Ammon's horn (tissue), 1 donor: Measurements from ENCODE around the gene BCAR3.

Source experiments
- DNase-seq: peaks from one replicate; pipeline ENCODE4 v3.0.0-alpha.2; 2016; ENCODE audit warnings: low spot score

BCAR3 gene

DNA sequence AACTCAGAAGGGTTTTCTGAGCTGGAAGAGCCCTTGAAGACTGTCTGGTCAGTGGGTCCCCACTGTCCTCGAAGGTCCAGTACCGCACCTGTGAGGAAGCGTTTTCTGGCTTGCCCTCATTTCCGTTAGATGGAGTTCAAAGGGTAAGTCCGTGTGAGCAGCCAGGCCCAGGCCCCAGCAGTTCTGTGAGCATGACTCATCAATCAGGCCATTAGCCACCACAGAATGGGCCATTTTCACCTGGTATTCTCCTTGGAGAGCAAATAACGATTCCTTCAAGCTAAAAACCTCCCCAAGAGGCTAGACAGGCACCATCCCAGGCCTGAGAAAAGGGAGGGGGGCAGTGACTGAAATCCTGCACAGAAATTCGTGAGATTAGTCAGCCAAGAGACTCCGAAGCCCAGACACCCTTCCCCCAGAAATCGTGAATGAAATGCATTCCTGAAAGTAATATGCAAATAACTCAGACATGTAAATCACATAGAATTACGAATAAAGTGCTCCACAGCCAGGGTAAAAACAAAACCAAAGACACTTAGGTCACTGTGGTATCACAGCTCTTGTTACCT lies 66.0 kb downstream of the BCAR3 start:
- DNase-seq = no peak

DNA sequence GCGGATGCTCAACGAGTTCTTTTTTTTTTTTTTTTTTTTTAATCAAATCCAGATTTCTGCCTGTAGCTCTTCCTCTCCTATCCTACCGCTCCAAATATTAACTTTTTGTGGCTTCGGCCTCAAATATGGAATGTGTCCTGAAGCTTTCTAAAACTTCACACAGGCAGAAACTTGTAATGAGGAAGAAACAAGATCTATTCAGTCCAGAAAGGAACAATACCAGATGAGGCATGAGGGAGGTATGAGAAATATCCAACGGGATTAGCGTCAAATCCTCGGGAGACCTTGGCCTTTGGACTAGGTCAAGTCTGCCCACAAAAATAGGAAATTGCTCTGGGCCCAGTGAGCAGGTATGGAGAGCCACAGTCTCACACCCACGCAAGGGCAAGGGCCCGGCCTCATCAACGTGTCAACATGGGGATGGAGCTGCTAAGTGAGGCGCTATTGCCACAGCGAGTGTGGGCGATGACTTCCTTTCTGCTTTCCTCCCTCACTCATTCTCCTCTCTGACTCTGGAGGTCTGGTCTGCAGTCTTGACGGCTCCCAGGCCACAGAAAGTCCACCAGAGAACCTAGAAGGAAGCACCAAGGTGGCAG lies 66.6 kb downstream of the BCAR3 start:
- no peak for DNase-seq

DNA sequence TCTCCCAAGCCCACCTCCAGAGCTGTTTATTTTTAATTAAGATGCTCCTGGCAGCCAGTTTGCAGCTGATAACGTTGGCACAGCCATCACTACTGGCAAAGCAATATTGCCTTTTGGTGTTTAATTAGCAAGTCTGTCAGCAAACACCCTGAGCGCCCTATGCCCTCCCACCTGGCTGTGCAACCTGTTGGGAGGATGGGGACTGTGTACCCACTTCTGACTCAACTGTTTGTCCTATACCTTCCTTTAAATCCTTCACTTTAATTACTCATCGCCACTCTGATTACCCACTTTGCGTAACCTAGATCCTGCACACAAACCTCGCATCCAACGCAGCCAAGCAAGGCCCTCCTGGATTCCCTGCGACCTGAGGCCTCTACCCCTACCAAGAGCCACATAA lies 67.1 kb downstream of the BCAR3 start:
- DNase-seq = no peak

DNA sequence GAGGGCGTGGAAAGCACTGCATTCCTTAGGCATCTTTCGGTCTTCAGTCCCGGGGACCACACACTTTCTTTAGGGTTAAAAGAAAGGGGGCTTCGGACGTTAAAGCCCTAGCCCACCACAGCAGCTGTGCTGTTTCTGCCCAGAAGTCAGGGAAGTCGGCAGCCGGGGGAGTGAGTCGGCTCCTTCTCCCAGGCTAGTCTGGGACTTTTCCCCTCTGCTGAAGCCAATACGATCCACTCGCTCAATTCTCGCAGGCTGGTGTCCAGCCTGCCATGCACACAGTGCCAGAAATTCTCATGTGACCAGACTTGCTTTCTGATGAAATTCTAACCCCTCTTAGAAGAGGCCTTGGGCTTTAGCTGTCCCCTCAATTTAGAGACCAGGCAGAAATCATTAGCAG lies 67.7 kb downstream of the BCAR3 start:
- DNase-seq = peak; percentile 54

DNA sequence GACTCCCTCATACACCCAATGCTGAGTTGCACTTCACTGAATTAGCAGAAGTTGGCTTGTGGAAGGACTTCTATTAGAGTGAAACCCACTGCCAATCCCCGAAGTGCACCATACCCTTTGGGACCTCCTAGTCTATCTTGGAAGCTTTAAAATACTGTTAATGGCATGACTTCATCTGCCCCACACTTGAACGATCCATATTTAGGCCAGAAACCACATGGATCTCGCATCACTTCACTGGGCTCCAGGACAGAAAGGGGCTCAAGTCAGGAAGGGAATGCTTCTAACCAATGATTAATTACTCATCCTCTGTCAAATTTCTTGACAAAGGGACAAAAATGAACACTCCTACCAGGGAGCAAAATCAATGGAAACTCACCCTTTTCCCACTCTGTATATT lies 69.1 kb downstream of the BCAR3 start:
- DNase-seq = no peak

DNA sequence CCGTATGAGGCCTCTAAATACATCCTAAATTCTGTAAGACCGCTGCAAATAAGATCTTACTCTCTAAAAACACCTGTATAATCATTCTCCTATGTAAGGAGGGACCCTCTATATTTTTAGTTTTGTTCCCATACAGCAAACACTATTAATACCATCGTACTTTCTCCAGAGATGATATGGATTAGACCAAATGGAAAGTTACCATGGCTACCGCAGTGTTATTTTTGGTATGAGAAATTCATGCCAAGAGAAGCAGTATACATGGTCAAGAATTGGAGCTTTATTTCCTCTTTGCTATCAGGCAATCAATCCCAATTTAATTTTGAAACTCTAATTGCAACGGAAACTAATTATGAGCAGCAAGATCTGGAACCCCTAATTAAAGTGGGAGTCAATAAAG lies 70.0 kb downstream of the BCAR3 start:
- no peak for DNase-seq

DNA sequence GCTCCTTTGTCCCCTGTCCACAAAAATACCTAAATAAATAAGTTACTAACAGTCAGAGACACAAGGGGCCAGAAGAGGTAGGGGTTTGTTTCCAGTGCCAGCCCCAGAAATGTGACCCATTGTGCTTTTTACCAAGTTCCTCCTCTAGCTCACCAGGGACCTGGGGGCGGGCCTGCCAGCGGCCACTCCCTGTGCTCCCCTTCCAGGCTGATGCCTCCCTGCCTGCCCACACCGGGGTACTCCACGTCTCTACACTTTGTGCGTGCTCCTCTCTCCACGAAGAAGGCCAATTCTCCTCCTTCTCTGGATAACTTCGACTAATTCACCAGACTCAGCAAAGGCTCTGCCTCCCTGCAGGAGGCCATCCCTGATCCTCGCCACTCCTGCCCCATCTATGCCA lies 72.1 kb downstream of the BCAR3 start:
- DNase-seq = no peak

DNA sequence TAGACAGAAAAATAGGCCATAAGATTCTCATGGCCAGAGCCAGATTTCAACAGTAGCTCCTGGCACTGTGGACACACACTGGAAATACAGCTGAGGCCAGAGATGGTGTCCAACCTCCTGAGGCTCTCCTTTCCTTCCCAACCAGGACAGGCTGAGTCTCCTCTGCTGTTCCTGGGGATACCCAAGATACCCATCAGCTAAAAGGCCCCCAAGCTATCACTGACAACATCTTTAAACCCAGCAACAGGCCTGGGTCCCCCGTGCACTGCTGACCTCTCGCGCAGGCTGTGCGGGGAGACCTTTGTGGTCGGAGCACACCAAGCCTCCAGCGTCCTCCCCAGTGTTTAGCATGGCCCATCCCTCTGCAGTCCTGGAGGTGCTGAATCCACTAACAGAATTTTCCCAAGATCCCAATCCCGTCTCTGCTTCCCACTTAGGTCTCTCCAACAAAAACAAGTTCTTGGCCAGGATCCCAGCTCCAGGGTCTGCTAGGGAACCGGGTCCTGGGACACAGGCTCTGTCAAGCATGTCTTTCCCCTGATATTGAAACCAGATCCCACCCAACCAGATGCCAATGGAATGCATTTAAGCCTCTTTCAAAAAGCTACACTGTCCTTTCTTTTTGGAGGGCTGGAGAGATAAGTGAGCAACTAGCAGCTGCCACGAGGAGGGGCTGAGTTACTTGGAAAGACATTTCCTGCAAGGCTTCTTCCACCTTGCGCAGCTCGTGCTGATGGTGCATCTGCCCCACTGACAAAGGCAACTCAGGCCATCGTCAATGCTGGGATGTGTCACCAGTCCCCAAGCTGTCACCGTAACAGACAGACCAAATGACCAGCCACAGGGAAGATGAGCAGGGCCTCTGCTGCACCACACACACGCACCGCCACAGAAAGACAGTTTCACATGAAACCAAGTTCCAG lies 73.2 kb downstream of the BCAR3 start:
- DNase-seq = no peak

DNA sequence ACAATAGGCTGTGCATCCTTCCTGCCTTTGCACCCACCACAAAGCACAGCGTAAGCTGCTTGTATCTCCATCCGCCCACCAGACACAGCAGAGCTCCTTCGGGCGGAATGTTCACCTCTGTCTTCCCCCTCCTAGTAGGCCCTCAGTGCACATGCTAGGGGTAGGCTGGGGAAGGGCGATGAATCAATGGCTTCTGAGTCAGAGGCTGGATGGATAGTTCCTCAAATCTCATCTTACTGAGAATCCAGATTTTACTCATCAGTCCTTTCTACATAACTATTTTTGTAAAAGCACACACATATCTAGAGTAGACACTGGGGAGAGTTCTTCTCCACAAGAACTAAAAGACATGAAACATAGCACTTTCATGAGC lies 73.8 kb downstream of the BCAR3 start:
- no peak for DNase-seq

DNA sequence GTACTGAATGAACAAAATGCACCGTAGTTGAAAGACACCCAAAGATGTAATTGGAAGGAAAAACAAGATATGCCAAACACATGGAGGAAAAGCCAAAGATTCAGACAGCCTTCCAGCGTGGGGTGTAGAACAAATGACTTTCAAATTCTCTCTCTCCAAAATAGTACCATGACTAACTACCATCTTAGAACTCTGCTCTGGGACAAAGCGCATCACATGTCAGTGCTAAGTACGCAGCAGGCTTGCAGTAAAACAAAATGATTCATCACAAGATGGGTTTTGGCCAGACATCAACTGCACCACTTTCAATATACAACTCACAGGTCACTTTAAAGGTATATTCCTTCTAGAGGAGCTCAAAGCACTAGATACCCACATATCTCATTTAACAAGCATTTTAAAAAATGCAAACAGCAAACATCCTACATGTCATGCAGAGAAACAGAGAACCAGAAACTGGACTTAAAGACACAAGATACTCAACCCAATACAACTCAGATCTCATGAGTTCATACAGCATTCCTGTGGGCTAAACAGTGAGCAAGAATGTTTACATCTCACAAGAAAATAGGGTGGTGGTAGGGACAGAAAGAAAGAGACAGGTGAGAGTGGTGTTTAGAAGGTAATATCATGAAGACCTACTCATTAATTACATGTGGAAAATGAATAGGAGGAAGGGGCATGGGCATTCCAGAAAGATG lies 75.7 kb downstream of the BCAR3 start:
- peak; percentile 37 for DNase-seq

DNA sequence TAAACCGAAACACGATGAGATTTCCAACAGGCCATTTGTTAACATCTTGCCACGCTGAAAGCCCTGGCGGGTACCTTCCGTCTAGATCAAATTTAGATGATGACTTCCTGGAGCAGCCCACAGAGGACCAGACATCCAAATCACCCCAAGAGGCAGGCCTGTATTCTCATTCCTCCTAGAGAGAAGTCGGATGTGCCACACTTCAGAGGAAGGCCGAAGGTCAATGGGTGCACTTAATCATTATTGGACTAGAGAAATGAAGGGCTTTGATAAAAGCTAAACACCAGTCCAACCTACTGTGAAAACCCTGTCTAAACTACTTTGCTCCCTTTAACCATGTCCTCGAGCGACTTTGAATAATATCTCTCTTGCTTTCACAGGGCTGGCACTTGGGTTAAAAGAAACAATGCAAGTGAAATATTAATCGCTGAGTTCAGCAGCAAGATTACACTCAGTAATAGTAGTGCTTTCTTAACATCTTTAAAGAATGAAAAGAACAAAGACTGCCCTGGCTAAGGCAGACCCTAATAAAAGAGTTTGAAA lies 76.5 kb downstream of the BCAR3 start:
- DNase-seq = no peak

DNA sequence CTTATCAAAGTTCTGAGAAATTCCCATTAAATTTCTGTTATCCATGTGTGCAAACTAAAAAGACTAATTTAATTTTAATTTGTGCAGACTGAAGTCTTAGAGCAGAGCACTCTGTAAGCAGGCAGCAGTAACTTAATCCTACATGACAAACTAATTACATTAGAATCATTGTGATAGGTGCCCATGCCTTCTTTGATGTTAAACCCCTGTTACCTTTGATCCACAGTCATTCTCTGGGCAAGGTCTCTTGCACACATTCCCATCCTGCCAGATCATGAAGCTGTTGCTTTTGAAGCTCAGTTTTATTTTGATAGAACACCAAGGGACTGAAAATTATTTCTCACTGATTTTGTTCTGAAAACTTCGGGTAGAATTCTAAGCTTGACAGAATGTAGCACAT lies 77.2 kb downstream of the BCAR3 start:
- DNase-seq = no peak

DNA sequence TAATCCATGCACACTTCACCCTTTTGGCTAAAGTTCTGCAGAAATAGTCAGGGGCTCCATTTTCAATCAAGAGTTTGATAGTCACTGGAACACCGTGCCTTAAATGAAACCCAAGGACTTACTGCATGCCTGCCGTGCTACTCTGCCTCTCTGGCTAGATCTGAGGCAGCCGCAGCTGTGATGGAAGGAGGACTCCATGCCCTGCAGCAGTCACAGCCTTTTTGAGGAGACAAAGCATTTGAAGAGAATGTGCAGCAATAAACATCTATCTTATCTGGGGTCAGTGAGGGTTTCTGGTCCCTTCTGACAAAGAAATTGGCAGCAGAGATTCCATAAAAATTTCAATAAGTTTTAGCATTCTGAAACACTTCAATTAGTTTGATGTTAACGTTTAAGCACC lies 78.0 kb downstream of the BCAR3 start:
- DNase-seq = no peak

DNA sequence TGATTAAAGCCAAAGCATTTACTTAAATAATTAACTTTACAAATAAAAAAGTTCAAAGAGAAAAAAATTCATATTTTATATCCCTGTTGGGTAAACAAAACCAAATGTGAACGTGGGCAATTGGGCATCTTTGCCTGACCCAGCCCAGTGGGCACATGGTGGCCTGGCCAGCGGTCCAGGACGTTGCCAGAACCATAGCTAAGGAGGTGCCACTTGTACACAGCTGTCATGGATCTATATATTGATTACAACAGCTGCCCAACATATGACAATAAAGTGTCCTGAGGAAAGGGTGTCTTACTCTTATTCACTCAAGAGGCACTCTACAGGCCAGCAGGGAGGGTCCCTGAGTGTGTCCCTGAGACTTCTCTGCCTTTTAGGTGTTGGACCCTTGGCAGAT lies 78.5 kb downstream of the BCAR3 start:
- DNase-seq = no peak

DNA sequence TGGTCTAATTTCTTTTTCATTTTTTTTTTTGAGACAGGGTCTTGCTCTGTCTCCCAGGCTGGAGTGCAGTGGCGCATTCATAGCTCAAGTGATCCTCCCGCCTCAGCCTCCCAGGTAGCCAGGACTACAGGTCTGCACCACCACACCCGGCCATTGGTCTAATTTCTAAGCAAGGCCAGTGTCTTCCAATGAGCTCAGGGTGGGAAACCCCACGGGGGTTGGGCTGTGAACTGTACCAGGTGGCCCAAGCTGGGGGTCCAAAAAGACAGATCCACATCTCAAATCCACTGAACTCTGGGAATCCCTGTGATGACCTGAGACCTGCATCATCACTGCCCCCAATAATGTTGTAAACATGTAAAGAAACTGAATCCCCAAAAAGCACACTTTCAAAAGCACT lies 79.5 kb downstream of the BCAR3 start:
- DNase-seq = no peak

DNA sequence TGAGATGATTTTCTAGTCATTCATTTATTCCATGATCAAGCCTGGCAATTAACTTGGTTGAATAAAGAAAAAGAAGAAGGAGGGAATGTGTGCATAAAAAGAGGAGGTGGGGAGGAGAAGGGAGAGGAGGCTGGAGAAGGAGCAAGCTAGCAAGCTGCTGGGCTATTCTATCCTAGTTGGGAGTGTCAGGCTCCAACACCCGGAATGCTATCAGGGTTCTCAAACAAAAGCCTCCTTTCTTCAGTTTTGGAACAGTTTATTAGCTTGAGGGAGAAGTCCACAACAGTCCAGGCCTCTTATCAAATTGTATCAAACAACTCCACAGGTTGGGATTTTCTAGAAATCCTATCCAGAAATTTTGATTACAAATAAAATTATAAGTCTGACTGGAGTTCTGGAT lies 80.0 kb downstream of the BCAR3 start:
- DNase-seq = no peak

DNA sequence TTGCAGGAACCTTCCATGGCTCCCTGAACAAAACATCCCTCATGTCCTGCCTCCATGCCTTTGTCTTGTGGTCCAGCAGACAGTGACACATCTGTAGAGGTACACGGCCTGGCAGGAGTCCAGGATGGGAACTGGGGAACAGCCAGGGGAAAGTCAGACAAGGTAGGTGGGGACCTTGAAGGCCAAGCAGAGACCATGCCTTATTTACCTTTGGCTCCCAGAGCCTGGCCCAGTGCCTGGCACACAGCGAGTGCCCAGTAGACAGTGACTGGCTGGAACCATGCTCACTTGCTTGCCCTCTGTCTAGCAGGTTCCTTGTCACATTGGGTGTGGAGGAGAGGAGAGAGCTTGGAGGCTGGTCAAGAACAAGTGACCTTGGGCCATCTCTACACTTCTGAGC lies 81.0 kb downstream of the BCAR3 start:
- DNase-seq = no peak

DNA sequence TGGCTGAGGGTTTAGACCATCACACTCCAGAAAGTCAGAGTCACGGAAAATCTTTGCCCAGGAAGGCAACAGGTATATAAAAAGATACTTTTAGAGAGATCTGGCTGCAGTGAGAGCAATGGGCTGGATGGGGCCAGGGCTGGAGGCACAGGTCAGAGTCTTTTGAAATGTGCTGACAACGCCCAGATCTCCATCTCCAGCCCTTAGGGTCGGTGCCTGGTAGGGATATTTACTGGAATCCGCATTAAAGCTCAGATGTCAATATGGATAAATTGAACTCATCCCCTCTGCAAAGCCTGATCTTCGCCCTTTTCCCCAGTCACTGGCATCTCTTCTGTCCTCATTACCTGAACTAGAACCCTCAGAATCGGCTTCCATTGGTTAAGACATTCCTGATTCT lies 82.2 kb downstream of the BCAR3 start:
- DNase-seq = no peak

DNA sequence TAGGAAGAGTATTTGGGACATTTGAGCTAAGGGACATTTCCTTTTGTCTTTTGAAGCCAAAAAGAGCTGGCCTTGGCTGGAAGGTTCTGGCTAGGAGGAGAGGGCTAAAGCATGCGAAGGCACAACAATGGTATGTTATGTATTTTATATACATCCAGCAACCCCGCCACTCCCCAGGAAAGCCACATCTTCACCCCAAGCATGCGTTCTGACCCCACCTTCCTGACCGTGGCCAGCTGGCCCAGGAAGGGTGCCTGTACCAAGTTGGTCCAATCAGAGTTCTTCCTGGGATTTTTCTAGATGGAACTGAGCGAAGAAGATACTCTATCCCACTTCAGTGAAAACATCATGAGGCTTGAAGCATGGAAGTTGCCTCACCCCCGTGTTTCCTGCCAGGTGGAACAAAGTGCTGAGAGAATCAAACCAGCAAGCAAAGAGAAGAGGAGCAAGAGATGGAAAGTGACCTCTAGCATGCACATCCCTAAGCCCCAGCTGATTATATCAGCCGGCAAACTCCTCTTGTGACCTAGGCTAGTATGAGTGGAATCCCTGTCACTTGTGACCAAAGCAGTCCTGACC lies 82.7 kb downstream of the BCAR3 start:
- DNase-seq = no peak

DNA sequence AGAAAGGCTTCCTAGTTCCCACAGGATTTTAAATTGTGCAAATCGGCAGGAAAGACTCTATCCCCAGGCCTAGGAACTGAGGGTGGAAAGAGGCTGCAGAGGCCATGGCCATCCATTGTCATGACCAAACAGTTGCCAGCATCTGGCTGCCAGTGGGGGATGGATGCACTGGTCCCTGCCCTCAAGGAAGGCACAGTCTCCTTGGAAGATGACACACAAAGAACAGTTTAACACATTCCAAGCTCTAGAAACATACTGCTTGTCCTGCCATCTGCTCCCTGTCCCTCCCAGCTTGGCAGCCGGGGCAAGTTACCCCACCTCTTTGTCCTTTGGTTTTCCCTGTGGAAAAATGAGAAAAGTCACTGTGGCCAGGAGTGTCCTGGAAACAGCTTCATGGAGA lies 83.2 kb downstream of the BCAR3 start:
- DNase-seq = no peak

DNA sequence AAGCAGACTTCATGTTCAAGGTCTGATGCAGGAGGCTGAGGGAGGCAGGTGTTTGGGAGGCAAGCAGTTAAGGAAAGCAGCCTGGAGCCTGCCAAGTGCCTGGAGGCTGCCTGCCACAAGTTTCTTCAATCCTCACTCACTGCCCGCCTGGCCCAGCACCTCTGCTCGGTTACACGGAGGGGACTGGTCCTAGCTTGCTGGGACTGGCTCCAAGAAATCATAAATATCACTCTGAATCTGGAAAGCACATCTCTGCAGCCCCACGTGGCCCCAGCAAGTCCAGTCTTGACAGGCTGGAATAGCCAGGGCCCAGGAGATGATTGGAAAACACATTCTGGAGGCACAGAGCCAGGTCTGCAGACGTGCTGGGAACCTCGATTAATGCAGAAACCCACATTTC lies 83.9 kb downstream of the BCAR3 start:
- DNase-seq = peak; percentile 51
